ENCODE data around the gene CAPN5. TPM values are rescaled to one million over a fixed set of nuclear protein-coding genes. Genes with fewer than 3 reads are reported as not detected.

CAPN5 gene
- total and polyA plus RNA-seq, 4 donors: 6.5 to 25.8 (median 18.2) TPM

DNA sequence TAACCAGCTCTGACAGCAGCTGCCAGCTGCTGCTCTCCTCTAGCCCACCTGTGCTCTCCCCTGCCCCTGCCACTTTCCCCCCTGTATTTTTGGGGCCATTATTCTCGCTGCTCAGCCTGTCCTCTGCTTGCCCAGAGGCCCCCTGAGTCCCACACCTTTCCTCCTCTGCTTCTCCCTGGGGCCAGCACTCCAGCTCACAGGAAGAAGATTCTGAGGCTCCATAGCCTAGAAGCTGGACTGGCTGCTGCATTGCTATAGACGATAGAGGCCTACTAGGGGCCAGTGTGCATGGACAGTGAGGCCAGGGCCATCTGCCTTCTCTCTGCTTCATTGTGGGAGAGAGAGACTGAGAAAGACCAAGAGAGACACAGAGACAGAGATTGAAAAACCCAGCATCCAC, 36.5 kb downstream of the CAPN5 start:
- Histone ChIP-seq H3K27me3 (ENCODE audit: control insufficient read depth in 4 of 4, insufficient read depth in 4 of 4, low read length in 3 of 4) (no peaks in the 10 kb centered on the region), H3K4me1 (ENCODE audit: control insufficient read depth in 4 of 4, insufficient read depth in 4 of 4, low read length in 3 of 4) (peaks cover 0 to 38% (median 19%) of the 10 kb centered on the region in 4 donors), H3K27ac (ENCODE audit: low read depth in 1 of 2, low read length in 2 of 2) (no peak overlapping the region), H3K9ac (ENCODE audit: low read depth in 1 of 2, low read length in 2 of 2) (no peak overlapping the region), H3K36me3 (ENCODE audit: control insufficient read depth in 4 of 4, insufficient read depth in 3 of 4, low read depth in 1 of 4, low read length in 3 of 4) (peaks cover 0 to 6% (median 4%) of the 10 kb centered on the region in 4 donors), H3K9me3 (ENCODE audit: control insufficient read depth in 4 of 4, low read length in 3 of 4) (no peaks in the 10 kb centered on the region), H3K4me3 (ENCODE audit: low read depth in 1 of 3, low read length in 3 of 3) (no peak overlapping the region)
- TF ChIP-seq TAF1 (conservative IDR thresholded peaks at IDR 0.05): no peak
- TF ChIP-seq, protein P1, sequence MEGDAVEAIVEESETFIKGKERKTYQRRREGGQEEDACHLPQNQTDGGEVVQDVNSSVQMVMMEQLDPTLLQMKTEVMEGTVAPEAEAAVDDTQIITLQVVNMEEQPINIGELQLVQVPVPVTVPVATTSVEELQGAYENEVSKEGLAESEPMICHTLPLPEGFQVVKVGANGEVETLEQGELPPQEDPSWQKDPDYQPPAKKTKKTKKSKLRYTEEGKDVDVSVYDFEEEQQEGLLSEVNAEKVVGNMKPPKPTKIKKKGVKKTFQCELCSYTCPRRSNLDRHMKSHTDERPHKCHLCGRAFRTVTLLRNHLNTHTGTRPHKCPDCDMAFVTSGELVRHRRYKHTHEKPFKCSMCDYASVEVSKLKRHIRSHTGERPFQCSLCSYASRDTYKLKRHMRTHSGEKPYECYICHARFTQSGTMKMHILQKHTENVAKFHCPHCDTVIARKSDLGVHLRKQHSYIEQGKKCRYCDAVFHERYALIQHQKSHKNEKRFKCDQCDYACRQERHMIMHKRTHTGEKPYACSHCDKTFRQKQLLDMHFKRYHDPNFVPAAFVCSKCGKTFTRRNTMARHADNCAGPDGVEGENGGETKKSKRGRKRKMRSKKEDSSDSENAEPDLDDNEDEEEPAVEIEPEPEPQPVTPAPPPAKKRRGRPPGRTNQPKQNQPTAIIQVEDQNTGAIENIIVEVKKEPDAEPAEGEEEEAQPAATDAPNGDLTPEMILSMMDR (IDR thresholded peaks at IDR 0.05; ENCODE audit: low read depth, low read length, missing input control): no peak
- no peak for TF ChIP-seq REST (IDR thresholded peaks at IDR 0.05)
- no peak for TF ChIP-seq FOXA2 (IDR thresholded peaks at IDR 0.05)
- TF ChIP-seq EGR1 (IDR thresholded peaks at IDR 0.05; ENCODE audit: low read depth in 2 of 2): no peak
- TF ChIP-seq JUND (IDR thresholded peaks at IDR 0.05): no peak
- TF ChIP-seq, protein P2, sequence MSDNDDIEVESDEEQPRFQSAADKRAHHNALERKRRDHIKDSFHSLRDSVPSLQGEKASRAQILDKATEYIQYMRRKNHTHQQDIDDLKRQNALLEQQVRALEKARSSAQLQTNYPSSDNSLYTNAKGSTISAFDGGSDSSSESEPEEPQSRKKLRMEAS (IDR thresholded peaks at IDR 0.05): no peak
- WGBS: 84% methylated on average over 2 of the region's 2 CpGs
- DNase-seq (ENCODE audit: low spot score): no peak

DNA sequence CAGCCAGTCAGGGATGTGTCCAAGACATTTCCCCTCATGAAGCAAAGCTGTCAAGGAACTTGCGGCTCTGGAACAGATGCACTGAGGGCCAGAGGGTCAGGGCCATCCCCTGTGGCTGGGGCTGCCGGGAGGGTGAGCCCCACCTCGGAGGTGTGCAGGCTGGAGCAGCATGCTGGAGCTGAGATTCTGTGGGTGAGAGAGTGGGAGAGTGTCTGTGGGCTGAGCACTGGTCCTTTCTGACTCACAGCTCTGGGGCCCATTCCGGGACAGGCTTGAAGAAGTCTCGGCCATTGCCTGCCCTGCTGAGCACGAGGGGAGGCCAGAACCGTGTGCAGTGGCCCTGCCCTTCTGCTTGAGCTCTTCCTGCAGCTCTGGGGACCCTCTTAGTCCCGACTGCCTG, 38.0 kb downstream of the CAPN5 start:
- Histone ChIP-seq H3K9ac (ENCODE audit: low read depth in 1 of 2, low read length in 2 of 2) (no peak overlapping the region), H3K9me3 (ENCODE audit: control insufficient read depth in 4 of 4, low read length in 3 of 4) (no peaks in the 10 kb centered on the region), H3K27me3 (ENCODE audit: control insufficient read depth in 4 of 4, insufficient read depth in 4 of 4, low read length in 3 of 4) (no peaks in the 10 kb centered on the region), H3K4me1 (ENCODE audit: control insufficient read depth in 4 of 4, insufficient read depth in 4 of 4, low read length in 3 of 4) (peaks cover 0 to 40% (median 20%) of the 10 kb centered on the region in 4 donors), H3K4me3 (ENCODE audit: low read depth in 1 of 3, low read length in 3 of 3) (no peak overlapping the region), H3K36me3 (ENCODE audit: control insufficient read depth in 4 of 4, insufficient read depth in 3 of 4, low read depth in 1 of 4, low read length in 3 of 4) (peaks cover 0 to 6% (median 4%) of the 10 kb centered on the region in 4 donors), H3K27ac (ENCODE audit: low read depth in 1 of 2, low read length in 2 of 2) (no peak overlapping the region)
- WGBS: 94% methylated on average over 8 of the region's 8 CpGs
- no peak for DNase-seq (ENCODE audit: low spot score)
- no peak for TF ChIP-seq NR2F2 (IDR thresholded peaks at IDR 0.05)
- TF ChIP-seq, protein P2 (IDR thresholded peaks at IDR 0.05): no peak
- no peak for TF ChIP-seq HNF4G (IDR thresholded peaks at IDR 0.05)
- no peak for TF ChIP-seq REST (IDR thresholded peaks at IDR 0.05)
- TF ChIP-seq RXRA (IDR thresholded peaks at IDR 0.05): no peak
- TF ChIP-seq SP1 (IDR thresholded peaks at IDR 0.05): no peak
- TF ChIP-seq JUND (IDR thresholded peaks at IDR 0.05): no peak
- TF ChIP-seq RAD21 (IDR thresholded peaks at IDR 0.05): no peak
- TF ChIP-seq YY1 (IDR thresholded peaks at IDR 0.05): no peak
- TF ChIP-seq ZBTB33 (IDR thresholded peaks at IDR 0.05): no peak
- no peak for TF ChIP-seq ATF3 (IDR thresholded peaks at IDR 0.05)

Measured in liver (tissue), 9 donors.